HG03103 (cell line): ENCODE results near the gene MXRA7.
A peak's percentile ranks its signal among the peaks of the same experiment; 100 is the strongest.
"Not testable (repeated sequence)": the region's sequence is repeated elsewhere in the genome, so short reads cannot be mapped to it uniquely, and the experiment has no call there.

Source experiments
- ATAC-seq: cut with Tn5 transposase; IDR thresholded peaks from one replicate; pipeline ENCODE4 v1.9.1; 2021; ENCODE audit warnings: low read depth; ENCODE audit not compliant: unreplicated experiment

Gene MXRA7

GRCh38 chr17:76735586-76736348 lies 25.0 kb upstream of the MXRA7 start:
- no peak for ATAC-seq

GRCh38 chr17:76735006-76735405 lies 24.2 kb upstream of the MXRA7 start:
- no peak for ATAC-seq

- ATAC-seq, result no peak
These were observed 23.5 kb upstream of the MXRA7 start for GRCh38 chr17:76734080-76734840.

GRCh38 chr17:76733618-76733957 lies 22.8 kb upstream of the MXRA7 start:
- no peak for ATAC-seq

GRCh38 chr17:76732734-76733617 lies 22.2 kb upstream of the MXRA7 start:
- no peak for ATAC-seq

- ATAC-seq, result not testable (repeated sequence)
These were observed 21.3 kb upstream of the MXRA7 start for GRCh38 chr17:76731800-76732733.

- no peak for ATAC-seq
These were observed 17.1 kb upstream of the MXRA7 start for GRCh38 chr17:76727745-76728456.

- peak; percentile 34 for ATAC-seq
These were observed 16.3 kb upstream of the MXRA7 start, which contains the start of gene METTL23 for GRCh38 chr17:76726776-76727718. METTL23 (plus strand) TSS chr17:76726839; CDS start chr17:76729711, 2,872 bp downstream.

GRCh38 chr17:76726231-76726775 lies 15.5 kb upstream of the MXRA7 start, which contains the start of gene JMJD6:
JMJD6 (minus strand) TSS chr17:76726606; CDS start chr17:76726475, 131 bp downstream.
- peak; percentile 53 for ATAC-seq

GRCh38 chr17:76725580-76726230 lies 14.9 kb upstream of the MXRA7 start:
- peak; percentile 25 for ATAC-seq

- ATAC-seq, result no peak
These were observed 13.0 kb upstream of the MXRA7 start for GRCh38 chr17:76723812-76724211.

GRCh38 chr17:76722977-76723376 lies 12.2 kb upstream of the MXRA7 start:
- not testable (repeated sequence) for ATAC-seq

GRCh38 chr17:76722279-76722678 lies 11.5 kb upstream of the MXRA7 start:
- ATAC-seq, result no peak

GRCh38 chr17:76721463-76721862 lies 10.7 kb upstream of the MXRA7 start:
- ATAC-seq, result no peak

- no peak for ATAC-seq
These were observed 10.2 kb upstream of the MXRA7 start for GRCh38 chr17:76720941-76721340.

GRCh38 chr17:76720211-76720610 lies 9.4 kb upstream of the MXRA7 start:
- ATAC-seq, result no peak

GRCh38 chr17:76718516-76718915 lies 7.8 kb upstream of the MXRA7 start:
- ATAC-seq, result no peak
